SK-N-SH (cell line): Measurements from ENCODE around the gene THSD4. TPM values are rescaled to one million over a fixed set of nuclear protein-coding genes. Genes with fewer than 3 reads are reported as not detected.

Experiments used
- CTCF ChIA-PET: fragments of 300-600, 350-600 bp; formaldehyde crosslinking; extraction: SDS; loops from one replicate; lab custom pipeline; 2021; lab: Yijun Ruan, JAX
- POLR2A ChIA-PET: fragments of 350-600 bp; sonication (Branson Sonifier 250); formaldehyde crosslinking; extraction: SDS; loops from one replicate; lab custom pipeline; 2020; ENCODE audit warnings: antibody characterized with exemption, inconsistent platforms; lab: Yijun Ruan, JAX
- DNase-seq: peaks from one replicate; pipeline ENCODE4 v3.0.0; 2012
- H2AFZ ChIP-seq: fragments of 200-600 bp; sonication (generic); 2 replicates; pipeline ENCODE4 v1.8.1; 2016; ENCODE audit warnings: antibody characterized with exemption, mild to moderate bottlenecking, low read depth
- H3F3A ChIP-seq: fragments of 200-600 bp; sonication (generic); replicated peaks from 2 replicates; pipeline ENCODE3; 2016; ENCODE audit warnings: antibody characterized with exemption, mild to moderate bottlenecking; ENCODE audit not compliant: insufficient read depth
- H3K27ac ChIP-seq, 2 experiments: fragments of 200-500 bp in 1 of 2; fragments of 200-600 bp in 1 of 2; sonication (Bioruptor generic) in 1 of 2; sonication (generic), shearing (Covaris generic) in 1 of 2; 2 replicates each; pipeline versions ENCODE4 v1.5.1 to v1.6.1; 2014 to 2016; ENCODE audit warnings: low read depth in 2 of 2, inconsistent platforms in 1 of 2, low read length in 1 of 2, mild to moderate bottlenecking in 1 of 2, mixed read lengths in 1 of 2
- H3K27me3 ChIP-seq: fragments of 200-600 bp; sonication (generic), shearing (Covaris generic); 2 replicates; pipeline ENCODE4 v1.6.1; 2016; ENCODE audit warnings: mixed run types; ENCODE audit not compliant: insufficient read depth
- H3K36me3 ChIP-seq, 2 experiments: fragments of 200-500 bp in 1 of 2; fragments of 200-600 bp in 1 of 2; sonication (Bioruptor generic) in 1 of 2; sonication (generic) in 1 of 2; replicated peaks in 1 of 2; 2 replicates each; pipeline versions ENCODE3 to v1.5.1; 2014 to 2016; ENCODE audit warnings: low read length in 1 of 2, mild to moderate bottlenecking in 1 of 2; ENCODE audit not compliant: insufficient read depth in 2 of 2, control insufficient read depth in 1 of 2
- H3K4me1 ChIP-seq, 2 experiments: fragments of 200-500 bp in 1 of 2; fragments of 200-600 bp in 1 of 2; sonication (Bioruptor generic) in 1 of 2; sonication (generic), shearing (Covaris generic) in 1 of 2; 2 replicates each; pipeline versions ENCODE4 v1.5.1 to v1.6.1; 2014 to 2016; ENCODE audit warnings: low read depth in 1 of 2, low read length in 1 of 2, mixed run types in 1 of 2; ENCODE audit not compliant: insufficient read depth in 2 of 2, control insufficient read depth in 1 of 2
- H3K4me2 ChIP-seq: fragments of 200-600 bp; sonication (generic), shearing (Covaris generic); 2 replicates; pipeline ENCODE4 v1.6.1; 2017; ENCODE audit warnings: mixed run types
- H3K4me3 ChIP-seq, 2 experiments: fragments of 200-500 bp in 1 of 2; fragments of 200-600 bp in 1 of 2; sonication (Bioruptor generic) in 1 of 2; sonication (generic), shearing (Covaris generic) in 1 of 2; 2 replicates each; pipeline versions ENCODE4 v1.5.1 to v1.8.1; 2014 to 2016; ENCODE audit warnings: low read depth in 2 of 2, inconsistent platforms in 1 of 2, low read length in 1 of 2, mild to moderate bottlenecking in 1 of 2, mixed read lengths in 1 of 2, moderate library complexity in 1 of 2
- H3K79me2 ChIP-seq: fragments of 200-600 bp; sonication (generic); 2 replicates; pipeline ENCODE4 v1.8.1; 2017; ENCODE audit warnings: mild to moderate bottlenecking; ENCODE audit not compliant: insufficient read depth
- H3K9ac ChIP-seq: fragments of 200-600 bp; sonication (generic); 2 replicates; pipeline ENCODE4 v1.6.1; 2017; ENCODE audit warnings: mixed run types
- H3K9me2 ChIP-seq: fragments of 200-600 bp; sonication (generic); 2 replicates; pipeline ENCODE4 v1.6.1; 2017; ENCODE audit warnings: mixed run types
- H3K9me3 ChIP-seq: fragments of 200-600 bp; sonication (generic); 2 replicates; pipeline ENCODE4 v1.6.1; 2017; ENCODE audit warnings: mixed run types, mild to moderate bottlenecking, moderate library complexity
- H4K20me1 ChIP-seq: fragments of 200-600 bp; sonication (generic); 2 replicates; pipeline ENCODE4 v1.6.1; 2017; ENCODE audit warnings: mild to moderate bottlenecking, mixed run types; ENCODE audit not compliant: insufficient read depth
- CHD2 ChIP-seq: fragments of 150-350 bp; IDR thresholded peaks from 2 replicates; pipeline ENCODE4 v1.6.1; 2018; ENCODE audit warnings: low read length; ENCODE audit not compliant: partially characterized antibody
- EP300 ChIP-seq, 2 experiments: IDR thresholded peaks; 2 replicates each; pipeline versions ENCODE4 v1.4.0 to v1.6.1; 2012; ENCODE audit warnings: borderline replicate concordance in 1 of 2, low read depth in 1 of 2, low read length in 1 of 2
- EZH2phosphoT487 ChIP-seq: fragments of 200-600 bp; sonication (generic); IDR thresholded peaks from 2 replicates; pipeline ENCODE4 v1.6.1; 2017; ENCODE audit warnings: low read depth, mixed run types, mild to moderate bottlenecking, antibody characterized with exemption, moderate library complexity, borderline replicate concordance
- FOSL2 ChIP-seq: IDR thresholded peaks from 2 replicates; pipeline ENCODE4 v1.4.0; 2012; ENCODE audit warnings: low read depth, mild to moderate bottlenecking, moderate library complexity, borderline replicate concordance
- FOXJ3 ChIP-seq: sonication (generic); formaldehyde crosslinking; IDR thresholded peaks from 2 replicates; pipeline ENCODE4 v1.5.1; 2020; ENCODE audit warnings: mild to moderate bottlenecking, missing genetic modification reagents
- FOXM1 ChIP-seq: IDR thresholded peaks from 2 replicates; pipeline ENCODE4 v1.4.0; 2012; ENCODE audit warnings: low read depth, mild to moderate bottlenecking
- GABPA ChIP-seq: IDR thresholded peaks from 2 replicates; pipeline ENCODE4 v1.4.0; 2012; ENCODE audit warnings: low read depth, mild to moderate bottlenecking
- GATA2 ChIP-seq: sonication (generic); formaldehyde crosslinking; IDR thresholded peaks from 2 replicates; pipeline ENCODE4 v1.5.0; 2020; ENCODE audit warnings: mild to moderate bottlenecking, missing genetic modification reagents
- JUND ChIP-seq: IDR thresholded peaks from 2 replicates; pipeline ENCODE4 v1.4.0; 2012
- MEF2A ChIP-seq: IDR thresholded peaks from 2 replicates; pipeline ENCODE4 v1.4.0; 2012; ENCODE audit warnings: low read depth, borderline replicate concordance
- RFX5 ChIP-seq: IDR thresholded peaks from 2 replicates; pipeline ENCODE4 v1.6.1; 2012; ENCODE audit warnings: mild to moderate bottlenecking, improper control_type of control experiment, low read length
- RXRA ChIP-seq: IDR thresholded peaks from 2 replicates; pipeline ENCODE4 v1.4.0; 2012; ENCODE audit warnings: low read depth, mild to moderate bottlenecking, borderline replicate concordance
- SMC3 ChIP-seq: IDR thresholded peaks from 2 replicates; pipeline ENCODE4 v1.6.1; 2012; ENCODE audit warnings: low read depth, low read length, improper control_type of control experiment
- TCF12 ChIP-seq: IDR thresholded peaks from 2 replicates; pipeline ENCODE4 v1.4.0; 2012
- WGBS: methylation state at CpG from one replicate; pipeline ENCODE4 v1.1.6; 2017; ENCODE audit warnings: low lambda C conversion rate; 5-methylcytosine and 5-hydroxymethylcytosine counted together
- polyA plus RNA-seq, 3 experiments: library from polyadenylated mRNA; depleted of rRNA; stranded (reverse); fragments of >200 nt; gene quantifications; 2 replicates each; pipeline ENCODE4 v1.2.3, GENCODE V29; 2012
- TF ChIP-seq, protein P1 (sequence below): IDR thresholded peaks from 2 replicates; pipeline ENCODE4 v1.4.0; 2012; ENCODE audit warnings: low read depth
- TF ChIP-seq, protein P2 (sequence below): IDR thresholded peaks from 2 replicates; pipeline ENCODE4; 2012
- TF ChIP-seq, protein P3 (sequence below): fragments of 150-350 bp; IDR thresholded peaks from 2 replicates; pipeline ENCODE4 v1.6.1; 2016; ENCODE audit warnings: mild to moderate bottlenecking, low read depth, low read length
- TF ChIP-seq, protein P4 (sequence below): IDR thresholded peaks from 2 replicates; pipeline ENCODE4 v1.4.0; 2012; ENCODE audit warnings: low read depth, borderline replicate concordance

THSD4 gene
- polyA plus RNA-seq, 1 of the 3 experiments (the other 2 are of a cell fraction): 79.1 TPM

DNA sequence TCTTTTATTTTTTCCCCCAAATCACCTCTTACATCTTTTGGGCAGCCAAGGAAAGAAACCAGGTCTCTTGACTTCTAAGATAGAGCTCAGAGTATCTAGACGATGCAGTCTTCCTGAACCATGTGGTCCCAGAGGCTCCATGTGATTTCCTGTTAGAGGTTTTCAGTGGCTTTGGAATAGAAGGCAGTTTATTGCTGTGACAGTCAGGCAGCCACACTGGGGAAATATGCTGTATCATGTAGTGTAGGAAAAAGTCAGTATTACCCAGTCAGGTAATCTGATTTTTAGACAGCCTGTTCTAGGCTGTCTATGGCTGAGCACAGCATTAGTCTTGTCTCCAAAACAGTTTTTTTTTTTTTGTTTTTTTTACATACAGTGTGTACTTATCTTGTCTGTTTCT is 294.3 kb downstream of the THSD4 start:
- POLR2A ChIA-PET: no interaction called here
- Histone ChIP-seq H4K20me1 (no peaks in the 10 kb centered on the region), H3F3A (no peaks in the 10 kb centered on the region), H3K4me1 (no peaks in the 10 kb centered on the region), H3K9ac (no peak overlapping the region), H3K27me3 (no peaks in the 10 kb centered on the region), H3K4me3 (no peak overlapping the region), H3K79me2 (no peaks in the 10 kb centered on the region), H3K9me3 (no peaks in the 10 kb centered on the region), H3K27ac (no peak overlapping the region), H2AFZ (no peak overlapping the region), H3K4me2 (no peak overlapping the region), H3K36me3 (peaks cover 1 to 4% of the 10 kb centered on the region in 2 experiments), H3K9me2 (no peaks in the 10 kb centered on the region)
- DNase-seq: no peak
- CTCF ChIA-PET: interaction anchor here (1.5 kb wide), 1 partner anchor 23 kb away, joined by 7 read pairs; no protein-coding TSS in a partner anchor
- no peak for TF ChIP-seq RFX5
- TF ChIP-seq, protein P1, sequence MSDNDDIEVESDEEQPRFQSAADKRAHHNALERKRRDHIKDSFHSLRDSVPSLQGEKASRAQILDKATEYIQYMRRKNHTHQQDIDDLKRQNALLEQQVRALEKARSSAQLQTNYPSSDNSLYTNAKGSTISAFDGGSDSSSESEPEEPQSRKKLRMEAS: 0 out of 2 replicates have a peak, but pooled peaks have one; percentile 17
- TF ChIP-seq JUND: no peak
- no peak for TF ChIP-seq SMC3
- 87% methylated on average over 1 of the region's 1 CpG for WGBS

DNA sequence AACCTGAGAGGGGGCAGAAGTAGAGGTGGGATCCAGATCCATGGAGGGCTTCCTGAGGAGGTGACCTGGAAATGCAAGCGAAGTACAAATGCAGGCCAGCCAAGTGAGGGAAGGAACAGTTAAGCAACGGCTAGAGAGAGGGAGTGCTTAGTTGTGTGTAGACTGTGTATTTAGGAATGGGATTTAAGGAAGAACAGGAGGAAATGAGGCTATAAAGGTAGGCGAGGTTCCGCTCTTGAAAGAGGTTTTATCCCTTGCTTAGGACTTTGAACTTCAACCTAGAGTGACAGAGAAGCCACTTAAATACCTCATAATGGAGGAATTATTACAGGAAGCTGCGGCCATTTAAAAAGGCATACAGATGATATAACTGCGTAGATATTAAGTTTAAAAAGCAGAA is 295.1 kb downstream of the THSD4 start:
- no peak overlapping the region for H3K4me3 ChIP-seq
- no peaks in the 10 kb centered on the region for H3K9me3 ChIP-seq
- no peak overlapping the region for H3K4me2 ChIP-seq
- no peak for DNase-seq
- H4K20me1 ChIP-seq: no peaks in the 10 kb centered on the region
- H3K79me2 ChIP-seq: no peaks in the 10 kb centered on the region
- H3K27ac ChIP-seq: no peak overlapping the region
- no peaks in the 10 kb centered on the region for H3F3A ChIP-seq
- no peaks in the 10 kb centered on the region for H3K4me1 ChIP-seq
- no peak for TF ChIP-seq RXRA
- TF ChIP-seq FOXJ3 (CRISPR knock-in tag): no peak
- TF ChIP-seq MEF2A: no peak
- TF ChIP-seq EP300 (IDR thresholded peaks at IDR 0.05; ENCODE audit: borderline replicate concordance in 1 of 2, low read depth in 1 of 2, low read length in 1 of 2): no peak
- TF ChIP-seq GATA2 (CRISPR knock-in tag): no peak
- TF ChIP-seq FOXM1: no peak
- TF ChIP-seq, protein P2, sequence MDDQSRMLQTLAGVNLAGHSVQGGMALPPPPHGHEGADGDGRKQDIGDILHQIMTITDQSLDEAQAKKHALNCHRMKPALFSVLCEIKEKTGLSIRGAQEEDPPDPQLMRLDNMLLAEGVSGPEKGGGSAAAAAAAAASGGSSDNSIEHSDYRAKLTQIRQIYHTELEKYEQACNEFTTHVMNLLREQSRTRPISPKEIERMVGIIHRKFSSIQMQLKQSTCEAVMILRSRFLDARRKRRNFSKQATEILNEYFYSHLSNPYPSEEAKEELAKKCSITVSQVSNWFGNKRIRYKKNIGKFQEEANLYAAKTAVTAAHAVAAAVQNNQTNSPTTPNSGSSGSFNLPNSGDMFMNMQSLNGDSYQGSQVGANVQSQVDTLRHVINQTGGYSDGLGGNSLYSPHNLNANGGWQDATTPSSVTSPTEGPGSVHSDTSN: no peak
- TF ChIP-seq, protein P3, sequence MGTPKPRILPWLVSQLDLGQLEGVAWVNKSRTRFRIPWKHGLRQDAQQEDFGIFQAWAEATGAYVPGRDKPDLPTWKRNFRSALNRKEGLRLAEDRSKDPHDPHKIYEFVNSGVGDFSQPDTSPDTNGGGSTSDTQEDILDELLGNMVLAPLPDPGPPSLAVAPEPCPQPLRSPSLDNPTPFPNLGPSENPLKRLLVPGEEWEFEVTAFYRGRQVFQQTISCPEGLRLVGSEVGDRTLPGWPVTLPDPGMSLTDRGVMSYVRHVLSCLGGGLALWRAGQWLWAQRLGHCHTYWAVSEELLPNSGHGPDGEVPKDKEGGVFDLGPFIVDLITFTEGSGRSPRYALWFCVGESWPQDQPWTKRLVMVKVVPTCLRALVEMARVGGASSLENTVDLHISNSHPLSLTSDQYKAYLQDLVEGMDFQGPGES: no peak
- no peak for TF ChIP-seq EZH2phosphoT487
- TF ChIP-seq, protein P4, sequence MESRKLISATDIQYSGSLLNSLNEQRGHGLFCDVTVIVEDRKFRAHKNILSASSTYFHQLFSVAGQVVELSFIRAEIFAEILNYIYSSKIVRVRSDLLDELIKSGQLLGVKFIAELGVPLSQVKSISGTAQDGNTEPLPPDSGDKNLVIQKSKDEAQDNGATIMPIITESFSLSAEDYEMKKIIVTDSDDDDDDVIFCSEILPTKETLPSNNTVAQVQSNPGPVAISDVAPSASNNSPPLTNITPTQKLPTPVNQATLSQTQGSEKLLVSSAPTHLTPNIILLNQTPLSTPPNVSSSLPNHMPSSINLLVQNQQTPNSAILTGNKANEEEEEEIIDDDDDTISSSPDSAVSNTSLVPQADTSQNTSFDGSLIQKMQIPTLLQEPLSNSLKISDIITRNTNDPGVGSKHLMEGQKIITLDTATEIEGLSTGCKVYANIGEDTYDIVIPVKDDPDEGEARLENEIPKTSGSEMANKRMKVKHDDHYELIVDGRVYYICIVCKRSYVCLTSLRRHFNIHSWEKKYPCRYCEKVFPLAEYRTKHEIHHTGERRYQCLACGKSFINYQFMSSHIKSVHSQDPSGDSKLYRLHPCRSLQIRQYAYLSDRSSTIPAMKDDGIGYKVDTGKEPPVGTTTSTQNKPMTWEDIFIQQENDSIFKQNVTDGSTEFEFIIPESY: no peak
- TF ChIP-seq CHD2: no peak
- no peak for TF ChIP-seq GABPA
- TF ChIP-seq FOSL2: no peak
- TF ChIP-seq RFX5: no peak
- TF ChIP-seq TCF12: no peak
- no peak overlapping the region for H2AFZ ChIP-seq
- H3K9me2 ChIP-seq: no peaks in the 10 kb centered on the region
- 90% methylated on average over 6 of the region's 6 CpGs for WGBS
- no peaks in the 10 kb centered on the region for H3K27me3 ChIP-seq
- H3K36me3 ChIP-seq: peaks cover 0 to 4% of the 10 kb centered on the region in 2 experiments
- ChIA-PET CTCF (no interaction called here), POLR2A (no interaction called here)
- H3K9ac ChIP-seq: no peak overlapping the region
